ENCODE measurements around the gene VTN.

DNA sequence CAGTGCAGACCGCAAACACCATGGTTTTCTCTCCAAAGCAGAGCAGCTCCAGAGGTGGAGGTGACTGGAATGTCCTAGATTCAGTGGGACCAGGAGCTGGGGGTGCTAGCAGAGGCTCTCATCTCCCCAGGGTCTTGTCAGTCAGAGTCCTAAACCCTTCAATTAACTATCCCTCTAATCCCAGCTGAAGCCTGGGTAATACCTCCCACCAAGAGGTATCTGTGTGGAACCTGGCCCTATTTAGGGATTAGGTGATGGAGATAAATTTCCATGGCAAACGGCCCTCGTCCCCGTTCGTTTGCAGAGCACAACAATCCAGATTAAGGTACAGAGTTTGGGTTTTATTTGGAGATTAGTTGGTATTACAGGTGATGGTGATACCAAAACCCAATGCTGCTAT lies 6.9 kb downstream of the VTN start:
- no peak for TF ChIP-seq EP300 (IDR thresholded peaks at IDR 0.05)
- TF ChIP-seq, protein P1, sequence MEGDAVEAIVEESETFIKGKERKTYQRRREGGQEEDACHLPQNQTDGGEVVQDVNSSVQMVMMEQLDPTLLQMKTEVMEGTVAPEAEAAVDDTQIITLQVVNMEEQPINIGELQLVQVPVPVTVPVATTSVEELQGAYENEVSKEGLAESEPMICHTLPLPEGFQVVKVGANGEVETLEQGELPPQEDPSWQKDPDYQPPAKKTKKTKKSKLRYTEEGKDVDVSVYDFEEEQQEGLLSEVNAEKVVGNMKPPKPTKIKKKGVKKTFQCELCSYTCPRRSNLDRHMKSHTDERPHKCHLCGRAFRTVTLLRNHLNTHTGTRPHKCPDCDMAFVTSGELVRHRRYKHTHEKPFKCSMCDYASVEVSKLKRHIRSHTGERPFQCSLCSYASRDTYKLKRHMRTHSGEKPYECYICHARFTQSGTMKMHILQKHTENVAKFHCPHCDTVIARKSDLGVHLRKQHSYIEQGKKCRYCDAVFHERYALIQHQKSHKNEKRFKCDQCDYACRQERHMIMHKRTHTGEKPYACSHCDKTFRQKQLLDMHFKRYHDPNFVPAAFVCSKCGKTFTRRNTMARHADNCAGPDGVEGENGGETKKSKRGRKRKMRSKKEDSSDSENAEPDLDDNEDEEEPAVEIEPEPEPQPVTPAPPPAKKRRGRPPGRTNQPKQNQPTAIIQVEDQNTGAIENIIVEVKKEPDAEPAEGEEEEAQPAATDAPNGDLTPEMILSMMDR (IDR thresholded peaks at IDR 0.05) = no peak
